ENCODE results near the gene COX10.

The COX10 gene

DNA sequence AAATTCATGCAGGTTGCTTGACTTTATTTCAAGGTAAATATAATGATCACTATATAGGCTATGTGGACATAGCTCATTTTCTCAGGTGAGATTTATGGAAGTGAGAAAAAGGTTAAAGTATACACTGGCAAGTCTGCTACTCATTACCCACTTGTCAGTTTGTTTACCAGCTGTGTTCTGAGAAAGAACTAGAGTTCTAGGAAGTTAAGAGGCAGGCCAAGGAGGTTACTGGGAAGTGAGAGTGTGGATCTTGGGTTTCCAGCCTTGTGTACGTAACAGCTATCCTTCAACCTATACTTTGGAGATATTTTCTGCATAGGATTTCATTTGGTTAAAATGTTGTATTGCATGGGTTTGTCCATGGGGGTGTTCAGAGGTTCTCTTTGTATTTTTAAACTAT, 31.9 kb upstream of the COX10 start:
- TF ChIP-seq ARNTL (CRISPR knock-in tag; IDR thresholded peaks at IDR 0.05; ENCODE audit: borderline replicate concordance, low read depth) (no peak), SNAI2 (CRISPR knock-in tag; IDR thresholded peaks at IDR 0.05) (no peak), POU6F1 (CRISPR knock-in tag; IDR thresholded peaks at IDR 0.05; ENCODE audit: borderline replicate concordance, low read depth) (no peak), TCF4 (CRISPR knock-in tag; IDR thresholded peaks at IDR 0.05; ENCODE audit: borderline replicate concordance) (no peak), CREB5 (CRISPR knock-in tag; IDR thresholded peaks at IDR 0.05; ENCODE audit: low read depth) (no peak), BACH2 (CRISPR knock-in tag; IDR thresholded peaks at IDR 0.05; ENCODE audit: borderline replicate concordance) (no peak), ZFP3 (CRISPR knock-in tag; IDR thresholded peaks at IDR 0.05) (no peak), ESRRG (CRISPR knock-in tag; IDR thresholded peaks at IDR 0.05) (no peak), PPARA (CRISPR knock-in tag; IDR thresholded peaks at IDR 0.05; ENCODE audit: borderline replicate concordance) (no peak), ZNF565 (CRISPR knock-in tag; conservative IDR thresholded peaks at IDR 0.05; ENCODE audit: low read depth) (no peak), PATZ1 (CRISPR knock-in tag; IDR thresholded peaks at IDR 0.05; ENCODE audit: borderline replicate concordance) (no peak)
- TF ChIP-seq, protein P1, sequence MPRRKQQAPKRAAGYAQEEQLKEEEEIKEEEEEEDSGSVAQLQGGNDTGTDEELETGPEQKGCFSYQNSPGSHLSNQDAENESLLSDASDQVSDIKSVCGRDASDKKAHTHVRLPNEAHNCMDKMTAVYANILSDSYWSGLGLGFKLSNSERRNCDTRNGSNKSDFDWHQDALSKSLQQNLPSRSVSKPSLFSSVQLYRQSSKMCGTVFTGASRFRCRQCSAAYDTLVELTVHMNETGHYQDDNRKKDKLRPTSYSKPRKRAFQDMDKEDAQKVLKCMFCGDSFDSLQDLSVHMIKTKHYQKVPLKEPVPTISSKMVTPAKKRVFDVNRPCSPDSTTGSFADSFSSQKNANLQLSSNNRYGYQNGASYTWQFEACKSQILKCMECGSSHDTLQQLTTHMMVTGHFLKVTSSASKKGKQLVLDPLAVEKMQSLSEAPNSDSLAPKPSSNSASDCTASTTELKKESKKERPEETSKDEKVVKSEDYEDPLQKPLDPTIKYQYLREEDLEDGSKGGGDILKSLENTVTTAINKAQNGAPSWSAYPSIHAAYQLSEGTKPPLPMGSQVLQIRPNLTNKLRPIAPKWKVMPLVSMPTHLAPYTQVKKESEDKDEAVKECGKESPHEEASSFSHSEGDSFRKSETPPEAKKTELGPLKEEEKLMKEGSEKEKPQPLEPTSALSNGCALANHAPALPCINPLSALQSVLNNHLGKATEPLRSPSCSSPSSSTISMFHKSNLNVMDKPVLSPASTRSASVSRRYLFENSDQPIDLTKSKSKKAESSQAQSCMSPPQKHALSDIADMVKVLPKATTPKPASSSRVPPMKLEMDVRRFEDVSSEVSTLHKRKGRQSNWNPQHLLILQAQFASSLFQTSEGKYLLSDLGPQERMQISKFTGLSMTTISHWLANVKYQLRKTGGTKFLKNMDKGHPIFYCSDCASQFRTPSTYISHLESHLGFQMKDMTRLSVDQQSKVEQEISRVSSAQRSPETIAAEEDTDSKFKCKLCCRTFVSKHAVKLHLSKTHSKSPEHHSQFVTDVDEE (CRISPR knock-in tag; IDR thresholded peaks at IDR 0.05): no peak
- no peak for ATAC-seq

- ATAC-seq: no peak
- TF ChIP-seq POU6F1 (CRISPR knock-in tag; IDR thresholded peaks at IDR 0.05; ENCODE audit: borderline replicate concordance, low read depth): no peak
- TF ChIP-seq PATZ1 (CRISPR knock-in tag; IDR thresholded peaks at IDR 0.05; ENCODE audit: borderline replicate concordance): no peak
- TF ChIP-seq, protein P2, sequence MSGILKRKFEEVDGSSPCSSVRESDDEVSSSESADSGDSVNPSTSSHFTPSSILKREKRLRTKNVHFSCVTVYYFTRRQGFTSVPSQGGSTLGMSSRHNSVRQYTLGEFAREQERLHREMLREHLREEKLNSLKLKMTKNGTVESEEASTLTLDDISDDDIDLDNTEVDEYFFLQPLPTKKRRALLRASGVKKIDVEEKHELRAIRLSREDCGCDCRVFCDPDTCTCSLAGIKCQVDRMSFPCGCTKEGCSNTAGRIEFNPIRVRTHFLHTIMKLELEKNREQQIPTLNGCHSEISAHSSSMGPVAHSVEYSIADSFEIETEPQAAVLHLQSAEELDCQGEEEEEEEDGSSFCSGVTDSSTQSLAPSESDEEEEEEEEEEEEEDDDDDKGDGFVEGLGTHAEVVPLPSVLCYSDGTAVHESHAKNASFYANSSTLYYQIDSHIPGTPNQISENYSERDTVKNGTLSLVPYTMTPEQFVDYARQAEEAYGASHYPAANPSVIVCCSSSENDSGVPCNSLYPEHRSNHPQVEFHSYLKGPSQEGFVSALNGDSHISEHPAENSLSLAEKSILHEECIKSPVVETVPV (CRISPR knock-in tag; IDR thresholded peaks at IDR 0.05): no peak
- no peak for TF ChIP-seq ZNF70 (CRISPR knock-in tag; IDR thresholded peaks at IDR 0.05)
These were observed 31.1 kb upstream of the COX10 start for GRCh38 chr17:14038206-14038605.

DNA sequence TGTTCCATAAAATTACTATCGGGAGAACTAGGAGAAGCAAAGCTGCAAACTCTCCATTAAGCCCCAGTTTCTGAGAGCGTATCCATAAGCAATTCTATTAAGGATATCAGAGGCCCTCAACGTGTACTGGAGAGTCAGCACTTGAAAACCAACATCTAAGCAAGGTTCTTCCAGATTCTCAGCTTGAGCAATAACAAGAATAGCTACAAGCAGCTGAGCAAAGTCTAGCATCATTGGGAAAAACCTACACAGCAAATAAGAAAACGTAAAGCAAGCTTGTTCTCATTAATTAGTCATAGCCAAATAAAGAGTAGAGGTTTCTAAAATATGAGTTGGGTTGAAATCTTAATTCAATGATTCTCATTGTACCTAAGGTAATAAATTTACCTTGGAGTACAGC, 26.9 kb upstream of the COX10 start:
- TF ChIP-seq ZNF8 (CRISPR knock-in tag; IDR thresholded peaks at IDR 0.05) (no peak), TCF4 (CRISPR knock-in tag; IDR thresholded peaks at IDR 0.05; ENCODE audit: borderline replicate concordance) (no peak), SNAI2 (CRISPR knock-in tag; IDR thresholded peaks at IDR 0.05) (no peak), ESRRG (CRISPR knock-in tag; IDR thresholded peaks at IDR 0.05) (no peak), PATZ1 (CRISPR knock-in tag; IDR thresholded peaks at IDR 0.05; ENCODE audit: borderline replicate concordance) (no peak), CSDC2 (CRISPR knock-in tag; IDR thresholded peaks at IDR 0.05) (no peak), ZNF565 (CRISPR knock-in tag; conservative IDR thresholded peaks at IDR 0.05; ENCODE audit: low read depth) (no peak), OSR1 (CRISPR knock-in tag; IDR thresholded peaks at IDR 0.05) (no peak), BACH2 (CRISPR knock-in tag; IDR thresholded peaks at IDR 0.05; ENCODE audit: borderline replicate concordance) (no peak)
- ATAC-seq: no peak
